IMR-90 (cell line): Measurements from ENCODE around the gene FAM32A. TPM values are rescaled to one million over a fixed set of nuclear protein-coding genes. Genes with fewer than 3 reads are reported as not detected.

Experiments
- ATAC-seq: fragments of 200-7000 bp; cut with Tn5 transposase; 2 replicates; pipeline ENCODE4 v1.9.1; 2020; ENCODE audit warnings: low read depth, mild to moderate bottlenecking, moderate library complexity
- BruUV-seq: library from RNA; stranded (reverse); fragments of 400-500 nt; replicated peaks from 2 replicates; lab custom pipeline; 2021; lab: Mats Ljungman, UMichigan
- CTCF ChIA-PET: fragments of 300-600 bp; formaldehyde crosslinking; extraction: SDS; loops from one replicate; lab custom pipeline; 2021; ENCODE audit warnings: antibody characterized with exemption; lab: Yijun Ruan, JAX
- POLR2A ChIA-PET: fragments of 300-600 bp; sonication (Branson Sonifier 250); formaldehyde crosslinking; loops from one replicate; lab custom pipeline; 2022; ENCODE audit warnings: antibody characterized with exemption; ENCODE audit not compliant: unreplicated experiment; lab: Charles Lee
- DNase-seq: peaks from one replicate; pipeline ENCODE4 v3.0.0; 2013
- H2AFZ ChIP-seq: replicated peaks from 2 replicates; pipeline ENCODE3; 2013; ENCODE audit warnings: low read length, mild to moderate bottlenecking; ENCODE audit not compliant: poor library complexity
- H2AK5ac ChIP-seq: 2 replicates; pipeline ENCODE4 v1.6.1; 2013; ENCODE audit warnings: low read depth, low read length, inconsistent platforms
- H2AK9ac ChIP-seq: replicated peaks from 2 replicates; pipeline ENCODE3; 2013; ENCODE audit warnings: mild to moderate bottlenecking, low read depth, low read length, moderate library complexity; ENCODE audit not compliant: poor library complexity
- H2BK120ac ChIP-seq: 2 replicates; pipeline ENCODE4 v1.6.1; 2013; ENCODE audit warnings: low read depth, low read length, inconsistent platforms
- H2BK15ac ChIP-seq: 3 replicates; pipeline ENCODE4 v1.6.1; 2013; ENCODE audit warnings: low read depth, low read length, inconsistent platforms
- H2BK20ac ChIP-seq: 2 replicates; pipeline ENCODE4 v1.6.1; 2013; ENCODE audit warnings: low read depth, mild to moderate bottlenecking, inconsistent platforms, low read length, moderate library complexity
- H2BK5ac ChIP-seq: 2 replicates; pipeline ENCODE4 v1.6.1; 2013; ENCODE audit warnings: mild to moderate bottlenecking, low read depth, low read length, inconsistent platforms; ENCODE audit not compliant: poor library complexity, severe bottlenecking
- H3K14ac ChIP-seq: replicated peaks from 2 replicates; pipeline ENCODE4 v1.6.1; 2013; ENCODE audit warnings: low read depth, low read length, inconsistent platforms
- H3K18ac ChIP-seq: 2 replicates; pipeline ENCODE4 v1.6.1; 2013; ENCODE audit warnings: low read depth, low read length, control low read depth
- H3K23ac ChIP-seq: 2 replicates; pipeline ENCODE4 v1.6.1; 2013; ENCODE audit warnings: low read depth, low read length, inconsistent platforms
- H3K27ac ChIP-seq: 2 replicates; pipeline ENCODE4 v1.5.1; 2013; ENCODE audit warnings: mild to moderate bottlenecking, control low read depth, low read length; ENCODE audit not compliant: insufficient read depth
- H3K27me3 ChIP-seq: 2 replicates; pipeline ENCODE4 v1.6.1; 2013; ENCODE audit warnings: low read length; ENCODE audit not compliant: control insufficient read depth, insufficient read depth
- H3K36me3 ChIP-seq: 2 replicates; pipeline ENCODE4 v1.6.1; 2013; ENCODE audit warnings: low read length, mixed read lengths; ENCODE audit not compliant: control insufficient read depth, insufficient read depth
- H3K4ac ChIP-seq: 2 replicates; pipeline ENCODE4 v1.6.1; 2013; ENCODE audit warnings: low read depth, low read length, inconsistent platforms
- H3K4me1 ChIP-seq: 2 replicates; pipeline ENCODE4 v1.6.1; 2013; ENCODE audit warnings: low read length, mixed read lengths; ENCODE audit not compliant: control insufficient read depth, insufficient read depth
- H3K4me2 ChIP-seq: 2 replicates; pipeline ENCODE4 v1.6.1; 2013; ENCODE audit warnings: low read depth, mild to moderate bottlenecking, control low read depth, low read length, moderate library complexity
- H3K4me3 ChIP-seq: 2 replicates; pipeline ENCODE4 v1.5.1; 2013; ENCODE audit warnings: low read depth, mild to moderate bottlenecking, control low read depth, low read length, moderate library complexity; ENCODE audit not compliant: insufficient read depth
- H3K56ac ChIP-seq: 2 replicates; pipeline ENCODE4 v1.6.1; 2013; ENCODE audit warnings: low read length, inconsistent platforms; ENCODE audit not compliant: insufficient read depth; ENCODE audit errors: extremely low read depth
- H3K79me1 ChIP-seq, 2 experiments: 2 replicates each; pipeline ENCODE4 v1.6.1; 2013; ENCODE audit warnings: low read length in 2 of 2, inconsistent platforms in 1 of 2, low read depth in 1 of 2
- H3K9ac ChIP-seq: 2 replicates; pipeline ENCODE4 v1.6.1; 2013; ENCODE audit warnings: low read depth, low read length, control low read depth
- H3K9me1 ChIP-seq: 2 replicates; pipeline ENCODE4 v1.6.1; 2013; ENCODE audit warnings: low read length, inconsistent platforms; ENCODE audit not compliant: insufficient read depth
- H3K9me3 ChIP-seq: 2 replicates; pipeline ENCODE4 v1.6.1; 2013; ENCODE audit warnings: low read length; ENCODE audit not compliant: control insufficient read depth, insufficient read depth
- H4K20me1 ChIP-seq: 2 replicates; pipeline ENCODE4 v1.6.1; 2013; ENCODE audit warnings: low read length, inconsistent platforms; ENCODE audit not compliant: insufficient read depth
- H4K5ac ChIP-seq: 2 replicates; pipeline ENCODE4 v1.6.1; 2013; ENCODE audit warnings: mild to moderate bottlenecking, low read depth, low read length, control low read depth
- H4K8ac ChIP-seq, 2 experiments: 2 replicates each; pipeline ENCODE4 v1.6.1; 2013; ENCODE audit warnings: low read depth in 2 of 2, low read length in 2 of 2, control low read depth in 1 of 2, inconsistent platforms in 1 of 2
- H4K91ac ChIP-seq: 2 replicates; pipeline ENCODE4 v1.6.1; 2013; ENCODE audit warnings: low read depth, low read length, inconsistent platforms; ENCODE audit not compliant: insufficient read depth
- BHLHE40 ChIP-seq: fragments of 150-350 bp; IDR thresholded peaks from 2 replicates; pipeline ENCODE4 v1.6.1; 2016; ENCODE audit warnings: mild to moderate bottlenecking, low read depth, low read length
- CHD1 ChIP-seq: IDR thresholded peaks from 2 replicates; pipeline ENCODE4 v1.6.1; 2012; ENCODE audit warnings: low read depth, low read length, improper control_type of control experiment
- FOS ChIP-seq: fragments of 150-350 bp; IDR thresholded peaks from 2 replicates; pipeline ENCODE4 v1.6.1; 2016; ENCODE audit warnings: low read depth, low read length
- MAFK ChIP-seq: IDR thresholded peaks from 2 replicates; pipeline ENCODE4 v1.6.1; 2012; ENCODE audit warnings: low read depth, low read length, improper control_type of control experiment
- RCOR1 ChIP-seq: IDR thresholded peaks from 2 replicates; pipeline ENCODE4 v1.6.1; 2012; ENCODE audit warnings: mild to moderate bottlenecking, low read length, improper control_type of control experiment; ENCODE audit not compliant: insufficient replicate concordance
- RFX5 ChIP-seq: IDR thresholded peaks from 2 replicates; pipeline ENCODE4 v1.8.0; 2012; ENCODE audit warnings: low read depth, mild to moderate bottlenecking, low read length, moderate library complexity
- SMC3 ChIP-seq: fragments of 150-350 bp; IDR thresholded peaks from 2 replicates; pipeline ENCODE4 v1.6.1; 2016; ENCODE audit warnings: low read depth, mild to moderate bottlenecking, antibody characterized with exemption, low read length, moderate library complexity
- WGBS, 2 experiments: methylation state at CpG; one replicate each; pipeline versions ENCODE4 v1.1.5 to v1.1.7; 2013; ENCODE audit warnings: missing lambda C conversion rate in 2 of 2; ENCODE audit not compliant: insufficient read length in 1 of 2; ENCODE audit errors: extremely low coverage in 2 of 2; 5-methylcytosine and 5-hydroxymethylcytosine counted together
- dilution Hi-C: fragments of 300-500 bp; cut with HindIII; formaldehyde crosslinking; loops from one replicate; pipeline ENCODE4 v1.14.3; 2018; ENCODE audit warnings: low sequenced_read_pairs; ENCODE audit not compliant: unreplicated experiment
- in situ Hi-C: fragments of 300-500 bp; cut with MboI; formaldehyde crosslinking; loops from 3 replicates; pipeline ENCODE4 v1.14.3; 2019; ENCODE audit warnings: low sequenced_read_pairs, inconsistent platforms, mixed read lengths
- intact Hi-C: fragments of 100-400 bp; cut with micrococcal nuclease; formaldehyde crosslinking; loops from 2 replicates; pipeline ENCODE4 v1.10.0; 2022
- polyA plus RNA-seq, 3 experiments: library from polyadenylated mRNA; depleted of rRNA; stranded (reverse); fragments of >200 nt; gene quantifications; 2 replicates each; pipeline ENCODE4 v1.2.3, GENCODE V29; 2012; ENCODE audit warnings: low replicate concordance in 1 of 3
- total RNA-seq: library from RNA; depleted of rRNA; stranded (reverse); fragments of >200 nt; gene quantifications from 2 replicates; pipeline ENCODE4 v1.2.3, GENCODE V29; 2012
- TF ChIP-seq, protein P1 (sequence below): fragments of 150-350 bp; IDR thresholded peaks from 2 replicates; pipeline ENCODE4 v1.6.1; 2016; ENCODE audit warnings: low read depth, mild to moderate bottlenecking, low read length, moderate library complexity, borderline replicate concordance
- TF ChIP-seq, protein P2 (sequence below): conservative IDR thresholded peaks from 2 replicates; pipeline ENCODE4 v1.5.1; 2012; ENCODE audit warnings: mild to moderate bottlenecking, low read depth, low read length, improper control_type of control experiment

FAM32A gene
- total and polyA plus RNA-seq, 2 of the 4 experiments (the other 2 are of a cell fraction), result 99.5 to 130 TPM

DNA sequence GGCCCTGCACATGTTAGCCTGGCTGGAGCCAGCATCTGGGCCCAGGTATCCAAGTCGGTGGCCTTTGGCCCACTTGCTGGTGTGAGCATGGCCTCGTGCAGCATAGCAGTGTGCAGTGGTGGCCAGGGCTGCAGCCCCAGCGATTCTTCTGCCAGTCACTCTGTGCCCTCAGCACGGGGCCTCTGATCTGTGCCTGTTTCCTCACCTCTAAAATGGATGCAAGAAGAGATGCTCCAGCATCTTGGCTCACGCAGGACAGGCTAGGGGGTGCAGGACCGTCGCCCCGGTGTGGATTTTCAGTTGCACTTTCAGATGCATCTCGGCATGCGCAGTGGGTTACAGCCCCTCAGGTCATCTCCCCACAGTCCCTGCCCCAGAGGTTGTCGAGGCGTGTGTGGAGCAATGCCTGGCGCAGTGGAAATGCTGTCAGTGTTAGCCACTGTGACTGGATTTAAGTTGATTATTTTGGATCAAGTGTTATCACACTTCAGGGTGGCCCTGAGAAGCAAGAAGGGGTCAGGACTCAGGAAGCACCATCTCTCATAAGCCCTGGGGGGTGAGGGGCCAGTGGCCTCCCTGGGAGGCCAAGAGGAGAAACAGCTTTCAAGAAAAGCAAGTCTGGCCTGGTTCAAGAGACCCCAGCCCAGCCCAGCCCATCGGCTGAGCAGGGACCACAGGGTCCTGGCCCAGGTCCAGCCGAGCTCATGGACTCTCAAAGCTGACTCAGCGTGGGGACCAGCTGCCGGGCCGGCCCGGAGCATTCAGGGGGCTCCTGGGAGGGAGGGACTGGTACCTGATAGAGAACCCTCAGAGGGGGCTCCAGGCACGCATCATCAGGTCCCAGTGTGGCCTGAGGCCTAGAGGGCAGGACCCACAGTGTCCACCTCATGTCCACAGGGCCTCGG lies 40.3 kb downstream of the FAM32A start (continued):
- no peak for TF ChIP-seq BHLHE40

DNA sequence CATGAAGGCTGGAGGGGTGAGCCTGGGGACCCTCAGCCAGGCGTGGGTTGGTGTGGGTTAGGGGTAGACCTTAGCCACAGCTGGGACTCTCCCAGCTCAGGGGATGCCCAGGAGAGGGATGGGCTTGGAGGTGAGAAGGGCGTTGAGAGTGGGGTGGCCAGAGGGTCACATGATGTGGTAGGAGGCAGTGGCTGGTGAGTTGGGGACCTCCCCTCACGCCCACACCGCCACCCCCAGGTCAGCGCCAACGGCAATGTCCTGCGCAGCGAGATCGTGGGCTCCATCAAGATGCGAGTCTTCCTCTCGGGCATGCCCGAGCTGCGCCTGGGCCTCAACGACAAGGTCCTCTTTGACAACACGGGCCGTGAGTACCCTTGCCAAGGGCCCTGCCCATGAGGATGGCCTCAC lies 41.0 kb downstream of the FAM32A start:
- CTCF ChIA-PET, result no interaction called here
- Histone ChIP-seq H3K9ac (no peak overlapping the region), H2BK15ac (no peak overlapping the region), H2AK9ac (no peak overlapping the region), H2BK20ac (no peak overlapping the region), H4K91ac (no peak overlapping the region), H4K5ac (no peak overlapping the region), H4K20me1 (peaks cover 38% of the 10 kb centered on the region), H3K9me1 (peaks cover 12% of the 10 kb centered on the region; the same call in 1 of the 2 replicates), H3K4ac (no peak overlapping the region), H3K36me3 (peaks cover 74% of the 10 kb centered on the region), H3K18ac (no peak overlapping the region), H3K79me1 (peaks cover 18 to 48% of the 10 kb centered on the region in 2 experiments), H3K9me3 (peaks cover 7% of the 10 kb centered on the region), H3K4me2 (no peak overlapping the region), H3K56ac (no peak overlapping the region), H2BK120ac (no peak overlapping the region), H3K23ac (no peak overlapping the region), H3K4me3 (no peak overlapping the region), H3K27me3 (no peaks in the 10 kb centered on the region), H2AK5ac (no peak overlapping the region), H4K8ac (no peak overlapping the region), H3K27ac (no peak overlapping the region), H2AFZ (no peak overlapping the region), H3K14ac (no peak overlapping the region), H3K4me1 (no peaks in the 10 kb centered on the region), H2BK5ac (no peak overlapping the region)
- in situ Hi-C loops (no loop called here), intact Hi-C loops (no loop called here), dilution Hi-C loops (no loop called here)
- POLR2A ChIA-PET, result no interaction called here
- ATAC-seq (no peak), DNase-seq (no peak)
- no TSS peak for BruUV-seq
- WGBS, 2 experiments, result 98% methylated on average over 7 of the region's 16 CpGs; no CpG with 5 or more reads in 1 of the 2 experiments
- no peak for TF ChIP-seq FOS
- TF ChIP-seq RFX5, result no peak
- TF ChIP-seq MAFK, result no peak
- TF ChIP-seq BHLHE40, result no peak
- no peak for TF ChIP-seq RCOR1
- TF ChIP-seq CHD1, result no peak
- TF ChIP-seq, protein P1, sequence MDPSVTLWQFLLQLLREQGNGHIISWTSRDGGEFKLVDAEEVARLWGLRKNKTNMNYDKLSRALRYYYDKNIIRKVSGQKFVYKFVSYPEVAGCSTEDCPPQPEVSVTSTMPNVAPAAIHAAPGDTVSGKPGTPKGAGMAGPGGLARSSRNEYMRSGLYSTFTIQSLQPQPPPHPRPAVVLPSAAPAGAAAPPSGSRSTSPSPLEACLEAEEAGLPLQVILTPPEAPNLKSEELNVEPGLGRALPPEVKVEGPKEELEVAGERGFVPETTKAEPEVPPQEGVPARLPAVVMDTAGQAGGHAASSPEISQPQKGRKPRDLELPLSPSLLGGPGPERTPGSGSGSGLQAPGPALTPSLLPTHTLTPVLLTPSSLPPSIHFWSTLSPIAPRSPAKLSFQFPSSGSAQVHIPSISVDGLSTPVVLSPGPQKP, result no peak
- TF ChIP-seq, protein P2, sequence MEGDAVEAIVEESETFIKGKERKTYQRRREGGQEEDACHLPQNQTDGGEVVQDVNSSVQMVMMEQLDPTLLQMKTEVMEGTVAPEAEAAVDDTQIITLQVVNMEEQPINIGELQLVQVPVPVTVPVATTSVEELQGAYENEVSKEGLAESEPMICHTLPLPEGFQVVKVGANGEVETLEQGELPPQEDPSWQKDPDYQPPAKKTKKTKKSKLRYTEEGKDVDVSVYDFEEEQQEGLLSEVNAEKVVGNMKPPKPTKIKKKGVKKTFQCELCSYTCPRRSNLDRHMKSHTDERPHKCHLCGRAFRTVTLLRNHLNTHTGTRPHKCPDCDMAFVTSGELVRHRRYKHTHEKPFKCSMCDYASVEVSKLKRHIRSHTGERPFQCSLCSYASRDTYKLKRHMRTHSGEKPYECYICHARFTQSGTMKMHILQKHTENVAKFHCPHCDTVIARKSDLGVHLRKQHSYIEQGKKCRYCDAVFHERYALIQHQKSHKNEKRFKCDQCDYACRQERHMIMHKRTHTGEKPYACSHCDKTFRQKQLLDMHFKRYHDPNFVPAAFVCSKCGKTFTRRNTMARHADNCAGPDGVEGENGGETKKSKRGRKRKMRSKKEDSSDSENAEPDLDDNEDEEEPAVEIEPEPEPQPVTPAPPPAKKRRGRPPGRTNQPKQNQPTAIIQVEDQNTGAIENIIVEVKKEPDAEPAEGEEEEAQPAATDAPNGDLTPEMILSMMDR, result no peak
- no peak for TF ChIP-seq SMC3
